ENCODE data around the gene DGKD.

- TF ChIP-seq POLR2AphosphoS5 (IDR thresholded peaks at IDR 0.05; ENCODE audit: low read depth, low read length) = no peak
- no peak for TF ChIP-seq POLR2A (IDR thresholded peaks at IDR 0.05; ENCODE audit: low read depth, low read length)
- no peak for TF ChIP-seq TAF1 (IDR thresholded peaks at IDR 0.05; ENCODE audit: low read depth, low read length)
- TF ChIP-seq SPI1 (IDR thresholded peaks at IDR 0.05; ENCODE audit: low read depth, low read length) = no peak
- no peak for TF ChIP-seq PAX5 (IDR thresholded peaks at IDR 0.05; ENCODE audit: insufficient read depth, low read length, severe bottlenecking)
- no peak for TF ChIP-seq POU2F2 (IDR thresholded peaks at IDR 0.05; ENCODE audit: low read depth, low read length)
Measured at GRCh38 chr2:233417282-233417681, 63.0 kb downstream of the DGKD start.

All from GM12891 (cell line).